ENCODE results near the gene ATG14. TPM values are rescaled to one million over a fixed set of nuclear protein-coding genes. Genes with fewer than 3 reads are reported as not detected.

ATG14 gene
- polyA plus RNA-seq, 2 of the 4 experiments (the other 2 are of a cell fraction), result 5.9 to 7.4 TPM

DNA sequence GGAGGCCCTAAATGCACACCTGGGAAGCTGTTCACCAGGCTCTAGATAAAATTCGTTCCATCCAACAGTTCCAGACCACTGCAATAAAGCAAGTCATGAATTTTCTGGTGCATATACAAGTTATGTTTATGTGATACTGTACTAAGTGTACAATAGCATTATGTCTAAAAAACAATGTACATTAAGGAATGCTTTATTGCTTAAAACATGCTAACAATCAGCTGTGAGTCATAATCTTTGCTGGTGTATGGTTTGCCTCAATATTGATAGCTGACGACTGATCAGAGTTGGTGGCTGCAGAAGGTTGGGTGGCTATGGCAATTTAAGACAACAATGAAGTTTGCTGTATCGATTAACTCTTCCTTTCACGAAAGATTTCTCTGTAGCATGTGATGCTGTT is 52.3 kb downstream of the ATG14 start:
- H3K4me1 ChIP-seq, result no peaks in the 10 kb centered on the region
- H3K4me3 ChIP-seq, result no peak overlapping the region
- 95% methylated on average over 4 of the region's 4 CpGs for WGBS (ENCODE audit: missing lambda C conversion rate)
- FAIRE-seq (no peak), DNase-seq (ENCODE audit: low read depth in 1 of 2, low spot score in 1 of 2) (no peak), ATAC-seq (no peak)
- H3K4me2 ChIP-seq, result no peak overlapping the region
- CTCF ChIA-PET, result interaction anchor here (0.9 kb wide), 1 partner anchor 1115 kb away, joined by 3 read pairs; no protein-coding TSS in a partner anchor
- H3K9me3 ChIP-seq, result no peaks in the 10 kb centered on the region
- TF ChIP-seq HOXA7 (CRISPR knock-in tag; IDR thresholded peaks at IDR 0.05) (no peak), HDAC2 (IDR thresholded peaks at IDR 0.05) (no peak)
- POLR2A ChIA-PET, result no interaction called here
- no peak overlapping the region for H3K27ac ChIP-seq

DNA sequence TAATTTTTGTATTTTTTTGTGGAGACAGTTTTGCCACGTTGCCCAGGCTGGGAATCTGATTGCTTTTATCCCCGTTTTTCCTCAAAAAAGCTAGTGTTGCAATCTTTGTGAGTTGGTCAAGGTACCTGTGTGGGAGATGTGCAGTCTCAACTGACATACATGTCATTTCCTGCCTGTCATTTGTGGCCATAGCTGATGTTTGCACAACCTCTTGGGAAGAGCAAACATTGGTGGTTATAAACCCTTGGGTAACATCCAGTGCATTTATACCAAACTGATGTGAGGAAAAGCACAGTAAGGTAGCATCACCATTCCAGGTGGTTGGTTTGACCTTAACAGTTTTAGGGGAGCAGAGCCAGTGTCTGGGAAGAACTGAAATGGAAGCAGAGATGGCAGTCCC is 54.7 kb downstream of the ATG14 start:
- Histone ChIP-seq H3K4me1 (no peaks in the 10 kb centered on the region), H3K27ac (no peak overlapping the region), H3K4me3 (no peak overlapping the region), H3K4me2 (no peak overlapping the region), H3K9me3 (no peaks in the 10 kb centered on the region)
- no peak for ATAC-seq
- POLR2A ChIA-PET, result interaction anchor here (1.2 kb wide), 1 partner anchor 306 kb away, joined by 4 read pairs; the partner anchor contains the start of gene MAPK1IP1L
- WGBS (ENCODE audit: missing lambda C conversion rate), result 76% methylated on average over 2 of the region's 2 CpGs
- DNase-seq (ENCODE audit: low read depth in 1 of 2, low spot score in 1 of 2), result no peak
- CTCF ChIA-PET, result interaction anchor here (1.1 to 3.3 kb wide), 5 partner anchors 9 to 144 kb away, joined by 3 to 11 read pairs (median 7); partner anchors contain the start of gene FBXO34
- no peak for FAIRE-seq
- TF ChIP-seq RARB (CRISPR knock-in tag; IDR thresholded peaks at IDR 0.05), result no peak
- no peak for TF ChIP-seq SREBF2 (IDR thresholded peaks at IDR 0.05)
- TF ChIP-seq EP300 (IDR thresholded peaks at IDR 0.05), result no peak
- no peak for TF ChIP-seq NR3C1 (IDR thresholded peaks at IDR 0.05)
- TF ChIP-seq MAZ (IDR thresholded peaks at IDR 0.05; ENCODE audit: borderline replicate concordance, low read depth, low read length), result no peak

DNA sequence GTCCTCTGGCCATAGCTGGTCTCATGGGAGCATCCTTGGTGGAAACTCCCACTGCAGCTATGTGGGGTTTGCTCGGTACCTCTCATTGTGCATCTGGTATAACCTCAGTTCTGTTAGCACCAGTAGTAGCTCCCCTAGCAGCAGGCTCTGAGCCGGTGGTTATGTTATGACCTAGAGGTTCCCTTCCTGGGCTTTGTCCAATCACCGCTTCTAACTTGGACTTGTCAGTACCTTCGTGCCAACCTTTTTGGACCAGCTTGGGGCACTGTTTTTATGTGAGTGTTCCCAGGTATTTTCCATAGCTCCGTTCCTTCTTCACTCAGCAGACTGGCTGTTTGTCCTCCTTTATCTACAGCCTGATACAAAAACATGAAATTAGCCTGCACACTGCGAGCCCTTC is 55.7 kb downstream of the ATG14 start:
- no peak overlapping the region for H3K4me2 ChIP-seq
- no peak overlapping the region for H3K4me3 ChIP-seq
- 81% methylated on average over 6 of the region's 6 CpGs for WGBS (ENCODE audit: missing lambda C conversion rate)
- no peak for DNase-seq (ENCODE audit: low read depth in 1 of 2, low spot score in 1 of 2)
- TF ChIP-seq CEBPB (IDR thresholded peaks at IDR 0.05) (no peak), RAD21 (conservative IDR thresholded peaks at IDR 0.05 in 1 of 2, IDR thresholded peaks at IDR 0.05 in 1 of 2) (no peak), EHF (CRISPR knock-in tag; IDR thresholded peaks at IDR 0.05) (no peak), POLR2AphosphoS2 (conservative IDR thresholded peaks at IDR 0.05; ENCODE audit: low read length) (no peak), MAZ (IDR thresholded peaks at IDR 0.05; ENCODE audit: borderline replicate concordance, low read depth, low read length) (no peak), HDAC2 (IDR thresholded peaks at IDR 0.05) (no peak), TP53 (CRISPR knock-in tag; IDR thresholded peaks at IDR 0.05) (no peak), KDM1A (IDR thresholded peaks at IDR 0.05; ENCODE audit: low read depth) (no peak), KDM5A (IDR thresholded peaks at IDR 0.05) (no peak), ZSCAN20 (CRISPR knock-in tag; IDR thresholded peaks at IDR 0.05) (no peak), HOXB5 (CRISPR knock-in tag; IDR thresholded peaks at IDR 0.05) (no peak), GATA3 (IDR thresholded peaks at IDR 0.05; ENCODE audit: borderline replicate concordance) (no peak)
- TF ChIP-seq, protein P1, sequence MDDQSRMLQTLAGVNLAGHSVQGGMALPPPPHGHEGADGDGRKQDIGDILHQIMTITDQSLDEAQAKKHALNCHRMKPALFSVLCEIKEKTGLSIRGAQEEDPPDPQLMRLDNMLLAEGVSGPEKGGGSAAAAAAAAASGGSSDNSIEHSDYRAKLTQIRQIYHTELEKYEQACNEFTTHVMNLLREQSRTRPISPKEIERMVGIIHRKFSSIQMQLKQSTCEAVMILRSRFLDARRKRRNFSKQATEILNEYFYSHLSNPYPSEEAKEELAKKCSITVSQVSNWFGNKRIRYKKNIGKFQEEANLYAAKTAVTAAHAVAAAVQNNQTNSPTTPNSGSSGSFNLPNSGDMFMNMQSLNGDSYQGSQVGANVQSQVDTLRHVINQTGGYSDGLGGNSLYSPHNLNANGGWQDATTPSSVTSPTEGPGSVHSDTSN (IDR thresholded peaks at IDR 0.05), result no peak
- TF ChIP-seq, protein P2, sequence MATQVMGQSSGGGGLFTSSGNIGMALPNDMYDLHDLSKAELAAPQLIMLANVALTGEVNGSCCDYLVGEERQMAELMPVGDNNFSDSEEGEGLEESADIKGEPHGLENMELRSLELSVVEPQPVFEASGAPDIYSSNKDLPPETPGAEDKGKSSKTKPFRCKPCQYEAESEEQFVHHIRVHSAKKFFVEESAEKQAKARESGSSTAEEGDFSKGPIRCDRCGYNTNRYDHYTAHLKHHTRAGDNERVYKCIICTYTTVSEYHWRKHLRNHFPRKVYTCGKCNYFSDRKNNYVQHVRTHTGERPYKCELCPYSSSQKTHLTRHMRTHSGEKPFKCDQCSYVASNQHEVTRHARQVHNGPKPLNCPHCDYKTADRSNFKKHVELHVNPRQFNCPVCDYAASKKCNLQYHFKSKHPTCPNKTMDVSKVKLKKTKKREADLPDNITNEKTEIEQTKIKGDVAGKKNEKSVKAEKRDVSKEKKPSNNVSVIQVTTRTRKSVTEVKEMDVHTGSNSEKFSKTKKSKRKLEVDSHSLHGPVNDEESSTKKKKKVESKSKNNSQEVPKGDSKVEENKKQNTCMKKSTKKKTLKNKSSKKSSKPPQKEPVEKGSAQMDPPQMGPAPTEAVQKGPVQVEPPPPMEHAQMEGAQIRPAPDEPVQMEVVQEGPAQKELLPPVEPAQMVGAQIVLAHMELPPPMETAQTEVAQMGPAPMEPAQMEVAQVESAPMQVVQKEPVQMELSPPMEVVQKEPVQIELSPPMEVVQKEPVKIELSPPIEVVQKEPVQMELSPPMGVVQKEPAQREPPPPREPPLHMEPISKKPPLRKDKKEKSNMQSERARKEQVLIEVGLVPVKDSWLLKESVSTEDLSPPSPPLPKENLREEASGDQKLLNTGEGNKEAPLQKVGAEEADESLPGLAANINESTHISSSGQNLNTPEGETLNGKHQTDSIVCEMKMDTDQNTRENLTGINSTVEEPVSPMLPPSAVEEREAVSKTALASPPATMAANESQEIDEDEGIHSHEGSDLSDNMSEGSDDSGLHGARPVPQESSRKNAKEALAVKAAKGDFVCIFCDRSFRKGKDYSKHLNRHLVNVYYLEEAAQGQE (IDR thresholded peaks at IDR 0.05), result no peak
- TF ChIP-seq, protein P3, sequence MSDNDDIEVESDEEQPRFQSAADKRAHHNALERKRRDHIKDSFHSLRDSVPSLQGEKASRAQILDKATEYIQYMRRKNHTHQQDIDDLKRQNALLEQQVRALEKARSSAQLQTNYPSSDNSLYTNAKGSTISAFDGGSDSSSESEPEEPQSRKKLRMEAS (IDR thresholded peaks at IDR 0.05), result no peak
- TF ChIP-seq, protein P4, sequence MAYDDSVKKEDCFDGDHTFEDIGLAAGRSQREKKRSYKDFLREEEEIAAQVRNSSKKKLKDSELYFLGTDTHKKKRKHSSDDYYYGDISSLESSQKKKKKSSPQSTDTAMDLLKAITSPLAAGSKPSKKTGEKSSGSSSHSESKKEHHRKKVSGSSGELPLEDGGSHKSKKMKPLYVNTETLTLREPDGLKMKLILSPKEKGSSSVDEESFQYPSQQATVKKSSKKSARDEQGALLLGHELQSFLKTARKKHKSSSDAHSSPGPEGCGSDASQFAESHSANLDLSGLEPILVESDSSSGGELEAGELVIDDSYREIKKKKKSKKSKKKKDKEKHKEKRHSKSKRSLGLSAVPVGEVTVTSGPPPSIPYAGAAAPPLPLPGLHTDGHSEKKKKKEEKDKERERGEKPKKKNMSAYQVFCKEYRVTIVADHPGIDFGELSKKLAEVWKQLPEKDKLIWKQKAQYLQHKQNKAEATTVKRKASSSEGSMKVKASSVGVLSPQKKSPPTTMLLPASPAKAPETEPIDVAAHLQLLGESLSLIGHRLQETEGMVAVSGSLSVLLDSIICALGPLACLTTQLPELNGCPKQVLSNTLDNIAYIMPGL (CRISPR knock-in tag; IDR thresholded peaks at IDR 0.05; ENCODE audit: borderline replicate concordance), result no peak
- TF ChIP-seq, protein P5, sequence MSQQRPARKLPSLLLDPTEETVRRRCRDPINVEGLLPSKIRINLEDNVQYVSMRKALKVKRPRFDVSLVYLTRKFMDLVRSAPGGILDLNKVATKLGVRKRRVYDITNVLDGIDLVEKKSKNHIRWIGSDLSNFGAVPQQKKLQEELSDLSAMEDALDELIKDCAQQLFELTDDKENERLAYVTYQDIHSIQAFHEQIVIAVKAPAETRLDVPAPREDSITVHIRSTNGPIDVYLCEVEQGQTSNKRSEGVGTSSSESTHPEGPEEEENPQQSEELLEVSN (IDR thresholded peaks at IDR 0.05; ENCODE audit: borderline replicate concordance, low read depth), result no peak
- no peak for FAIRE-seq
- H3K27ac ChIP-seq, result no peak overlapping the region
- POLR2A ChIA-PET, result interaction anchor here (0.8 to 1.2 kb wide), 2 partner anchors 85 to 305 kb away, joined by 3 to 4 read pairs; partner anchors contain the start of gene MAPK1IP1L
- CTCF ChIA-PET, result interaction anchor here (1.1 to 3.3 kb wide), 7 partner anchors 9 to 143 kb away, joined by 3 to 11 read pairs (median 7); partner anchors contain the start of gene FBXO34
- no peak for ATAC-seq
- no peaks in the 10 kb centered on the region for H3K9me3 ChIP-seq
- H3K4me1 ChIP-seq, result no peaks in the 10 kb centered on the region

Data from A549 (cell line).